Measurements from ENCODE around the gene CYB561A3.
A peak's percentile ranks its signal among the peaks of the same experiment; 100 is the strongest.

CYB561A3 gene

DNA sequence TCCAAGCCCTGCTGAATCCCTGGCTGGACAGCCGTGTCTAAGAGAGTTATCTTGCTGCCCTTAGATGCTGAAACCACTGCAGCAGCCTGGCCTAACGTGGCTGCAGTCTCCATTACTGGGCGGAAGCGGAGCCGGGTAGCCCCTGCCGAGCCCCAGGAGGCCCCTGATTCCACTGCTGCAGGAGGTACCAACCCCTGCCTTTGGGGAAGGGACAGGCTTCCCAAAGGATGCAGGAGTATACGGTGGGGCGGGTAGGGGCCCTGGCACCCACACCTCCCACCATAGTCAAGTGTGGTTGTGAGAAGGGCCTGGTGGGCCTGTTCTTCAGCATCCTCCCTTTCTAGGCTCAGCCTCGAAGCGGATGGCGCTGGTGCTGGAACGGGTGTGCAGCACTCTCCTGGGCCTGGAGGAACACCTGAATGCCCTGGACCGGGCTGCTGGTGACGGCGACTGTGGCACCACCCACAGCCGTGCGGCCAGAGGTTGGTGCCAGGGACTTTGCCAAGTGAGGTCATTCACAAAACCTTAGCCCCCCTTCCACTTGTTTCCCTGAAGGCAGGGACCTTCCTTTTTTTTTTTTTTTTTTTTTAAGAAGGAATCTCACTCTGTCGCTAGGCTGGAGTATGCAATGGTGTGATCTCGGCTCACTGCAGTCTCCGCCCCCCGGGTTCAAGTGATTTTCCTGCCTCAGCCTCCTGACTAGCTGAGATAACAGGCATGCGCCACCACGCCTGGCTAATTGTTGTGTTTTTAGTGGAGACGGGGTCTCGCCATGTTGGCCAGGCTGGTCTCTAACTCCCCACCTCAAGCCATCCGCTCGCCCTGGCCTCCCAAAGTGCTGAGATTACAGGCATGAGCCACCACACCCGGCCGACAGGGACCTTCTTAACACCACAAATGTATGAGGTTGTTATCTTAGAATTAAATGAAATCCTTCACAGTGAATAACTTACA lies 17.6 kb downstream of the CYB561A3 start:
- no peak for DNase-seq

DNA sequence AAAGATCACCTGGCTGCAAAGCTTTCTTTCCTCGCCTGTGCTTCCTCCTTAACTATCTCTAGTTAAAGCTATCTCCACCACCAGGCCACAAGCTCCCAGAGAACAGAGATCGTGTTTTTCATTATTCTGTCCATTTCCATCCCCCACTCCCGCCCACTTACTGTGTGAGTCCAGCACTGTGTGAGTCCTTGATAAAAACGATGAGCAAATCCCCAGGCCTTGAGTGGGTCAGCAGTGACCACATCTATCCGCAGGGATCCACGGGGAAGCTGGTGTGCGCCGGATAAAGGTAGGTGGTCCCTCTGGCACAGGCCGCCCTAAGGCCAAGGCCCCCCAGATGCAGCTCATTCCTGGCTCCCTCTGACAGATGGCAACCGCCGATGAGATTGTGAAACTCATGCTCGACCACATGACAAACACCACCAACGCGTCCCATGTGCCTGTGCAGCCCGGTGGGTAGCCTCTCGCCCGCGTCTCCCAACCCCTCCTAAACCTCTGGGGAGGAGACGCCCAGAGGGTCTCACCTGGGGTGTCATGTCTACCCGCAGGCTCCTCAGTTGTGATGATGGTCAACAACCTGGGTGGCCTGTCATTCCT lies 19.4 kb downstream of the CYB561A3 start:
- DNase-seq: no peak

DNA sequence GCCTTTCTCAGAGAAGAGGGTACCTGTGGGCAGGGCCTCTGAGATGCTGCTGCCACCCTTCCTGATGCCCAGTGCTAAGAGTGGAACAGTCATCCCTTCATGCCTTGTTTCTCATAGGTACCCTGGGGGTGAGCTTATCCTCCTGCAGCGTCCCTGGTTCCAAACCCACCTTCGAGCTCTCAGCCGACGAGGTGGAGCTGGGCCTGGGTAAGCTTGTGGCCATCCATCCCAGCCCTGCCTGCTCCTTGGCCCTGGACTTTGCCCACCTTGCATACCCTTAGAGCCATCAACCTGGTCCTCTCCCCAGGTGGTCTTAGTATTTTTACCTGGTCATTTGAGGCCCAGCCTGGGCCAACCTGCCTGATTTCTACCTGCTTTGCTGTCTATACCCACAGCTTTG lies 20.0 kb downstream of the CYB561A3 start:
- no peak for DNase-seq

DNA sequence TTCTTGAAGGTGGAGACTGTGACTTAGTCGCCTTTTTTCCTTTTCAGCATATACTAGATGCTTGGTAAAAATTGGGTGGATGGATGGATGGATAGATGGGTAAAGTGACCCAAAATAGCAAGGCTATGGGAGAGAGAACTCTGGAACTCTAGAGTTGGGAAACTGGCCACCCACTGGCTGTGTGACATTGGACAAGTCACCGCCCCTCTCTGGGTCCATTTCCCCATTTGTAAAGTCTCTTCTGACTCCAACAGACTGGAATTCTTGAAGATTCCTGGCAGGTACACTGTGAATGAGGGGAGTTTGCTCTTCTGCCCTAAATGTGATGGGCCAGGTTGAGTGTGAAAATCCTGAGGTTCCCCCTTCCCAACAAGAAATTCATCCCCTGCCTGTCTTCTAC lies 20.7 kb downstream of the CYB561A3 start:
- no peak for DNase-seq

DNA sequence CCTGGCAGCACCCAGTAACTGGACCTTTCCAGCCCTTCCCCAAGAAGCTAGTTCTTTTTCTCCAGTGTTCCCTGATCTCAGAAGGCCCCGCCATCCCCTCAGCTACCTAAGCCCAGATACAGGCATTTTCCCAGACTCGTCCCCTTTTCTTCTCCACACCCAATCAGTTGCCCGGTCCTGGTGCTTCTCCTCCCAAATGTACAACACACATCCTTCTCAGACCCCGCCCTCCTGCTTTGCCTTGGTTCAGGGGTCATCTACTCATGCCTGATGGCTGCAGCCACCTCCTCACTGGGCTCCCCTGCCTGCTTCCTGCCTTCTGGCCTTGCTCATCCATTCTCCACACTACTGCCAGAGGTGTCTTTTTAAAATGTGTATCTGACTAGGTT lies 22.2 kb downstream of the CYB561A3 start:
- no peak for DNase-seq

DNA sequence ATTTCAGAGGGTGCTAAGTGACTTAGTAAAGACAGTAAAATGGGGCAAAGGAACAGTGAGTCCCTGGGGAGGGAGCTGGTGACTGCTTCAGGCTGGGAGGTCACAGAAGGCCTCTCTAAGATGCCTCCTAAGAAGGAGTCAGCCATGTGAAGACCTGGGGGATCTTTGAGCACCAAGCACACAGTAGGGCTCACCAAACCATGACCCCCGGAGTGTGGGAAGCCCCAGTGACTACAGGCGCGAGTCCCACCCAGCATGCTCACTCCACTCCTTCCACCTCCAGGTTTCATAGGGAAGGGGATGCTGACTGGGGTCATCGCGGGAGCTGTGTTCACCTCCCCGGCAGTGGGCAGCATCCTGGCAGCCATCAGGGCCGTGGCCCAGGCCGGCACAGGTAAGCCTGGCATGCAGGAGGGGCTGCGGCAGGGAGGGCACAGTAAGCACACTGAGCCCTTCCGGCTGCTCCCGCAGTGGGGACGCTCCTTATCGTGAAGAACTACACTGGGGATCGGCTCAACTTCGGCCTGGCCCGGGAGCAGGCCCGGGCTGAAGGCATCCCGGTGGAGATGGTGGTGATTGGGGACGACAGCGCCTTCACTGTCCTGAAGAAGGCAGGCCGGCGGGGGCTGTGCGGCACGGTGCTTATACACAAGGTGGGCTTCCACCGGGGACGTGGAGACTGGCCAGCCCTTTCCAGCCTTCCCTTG lies 22.7 kb downstream of the CYB561A3 start:
- no peak for DNase-seq

DNA sequence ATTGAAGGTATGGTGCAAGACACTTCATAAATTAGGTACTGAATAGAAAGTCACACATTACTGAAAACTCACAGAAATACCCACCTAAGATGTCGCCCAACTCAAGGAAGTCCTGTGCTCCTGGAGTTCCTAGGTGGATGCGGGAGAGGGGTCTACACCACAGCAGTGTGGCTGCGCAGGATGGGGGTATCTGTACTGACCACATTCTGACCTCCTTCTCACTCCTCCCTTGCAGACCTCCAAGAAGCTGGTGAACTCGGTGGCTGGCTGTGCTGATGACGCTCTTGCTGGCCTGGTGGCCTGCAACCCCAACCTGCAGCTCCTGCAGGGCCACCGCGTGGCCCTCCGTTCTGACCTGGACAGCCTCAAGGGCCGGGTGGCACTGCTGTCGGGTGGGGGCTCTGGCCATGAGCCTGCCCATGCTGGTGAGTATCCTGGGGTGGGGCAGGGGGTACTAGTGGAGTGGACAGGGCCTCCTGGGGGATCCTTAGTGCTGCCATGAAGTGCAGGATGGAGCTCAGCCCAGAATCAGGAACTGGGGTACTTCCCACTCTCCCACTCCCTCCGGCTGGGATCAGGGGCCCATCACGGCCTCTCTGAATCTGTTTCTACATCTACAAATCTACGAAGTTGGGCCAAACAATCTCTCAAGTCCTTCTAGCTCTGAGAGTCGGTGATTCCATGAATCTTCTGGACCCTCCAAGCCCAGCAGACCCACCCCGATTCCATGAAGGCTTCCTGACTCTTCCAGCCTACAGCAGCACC lies 23.8 kb downstream of the CYB561A3 start:
- DNase-seq: no peak

DNA sequence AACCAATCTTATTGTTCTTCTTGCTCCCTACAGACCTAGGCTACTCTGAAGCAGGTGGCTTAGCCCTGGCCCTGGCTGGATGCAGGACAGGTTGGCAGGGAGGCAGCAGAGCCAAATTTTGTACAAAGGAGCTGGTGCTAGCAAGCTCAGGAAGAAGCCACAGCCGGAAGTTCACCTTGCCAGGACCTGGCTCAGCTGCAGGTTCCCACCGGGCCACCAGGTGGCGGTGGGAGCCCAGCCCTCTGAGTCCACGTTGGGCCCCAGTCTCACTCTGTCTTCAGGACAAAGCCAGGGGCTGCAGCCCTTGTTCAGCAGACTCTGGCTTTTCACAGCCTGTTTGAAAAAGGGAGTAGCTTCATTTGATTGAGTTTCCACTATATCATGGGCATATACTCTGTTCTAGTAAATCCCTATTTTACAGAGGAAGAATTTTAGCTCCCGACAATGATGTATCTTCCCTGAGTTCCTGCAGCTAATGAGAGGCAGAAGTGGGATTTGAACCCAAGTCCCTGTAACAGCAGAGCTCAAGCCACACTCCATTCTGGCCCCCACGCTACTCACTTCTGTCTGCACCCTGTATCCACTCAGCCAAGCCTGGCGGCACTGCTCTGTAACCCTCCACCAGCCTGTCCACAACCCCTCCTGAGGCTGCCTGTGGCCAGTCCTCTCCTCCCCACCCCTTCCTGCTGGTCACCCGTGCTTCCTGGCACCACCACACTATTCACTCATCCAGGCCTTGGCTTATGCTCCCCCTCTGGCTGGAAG lies 25.3 kb downstream of the CYB561A3 start:
- peak; percentile 85 for DNase-seq

DNA sequence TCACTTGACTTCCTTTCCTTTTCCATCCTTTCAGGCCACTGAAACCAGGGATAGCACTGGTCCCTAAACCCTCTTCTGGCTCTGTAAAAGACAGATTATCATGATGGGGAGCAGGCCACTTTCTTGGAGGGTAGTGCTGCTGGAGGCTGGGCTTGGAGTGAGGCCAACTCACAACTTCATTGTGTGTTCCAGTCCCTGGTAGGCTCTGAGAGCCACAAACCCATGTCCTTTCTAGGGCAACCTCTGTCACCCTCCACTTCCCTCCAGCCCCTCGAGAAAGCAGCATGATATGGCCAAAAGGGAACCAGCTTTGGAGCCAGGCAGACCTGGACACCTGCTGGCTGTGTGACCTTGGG lies 26.3 kb downstream of the CYB561A3 start:
- no peak for DNase-seq

DNA sequence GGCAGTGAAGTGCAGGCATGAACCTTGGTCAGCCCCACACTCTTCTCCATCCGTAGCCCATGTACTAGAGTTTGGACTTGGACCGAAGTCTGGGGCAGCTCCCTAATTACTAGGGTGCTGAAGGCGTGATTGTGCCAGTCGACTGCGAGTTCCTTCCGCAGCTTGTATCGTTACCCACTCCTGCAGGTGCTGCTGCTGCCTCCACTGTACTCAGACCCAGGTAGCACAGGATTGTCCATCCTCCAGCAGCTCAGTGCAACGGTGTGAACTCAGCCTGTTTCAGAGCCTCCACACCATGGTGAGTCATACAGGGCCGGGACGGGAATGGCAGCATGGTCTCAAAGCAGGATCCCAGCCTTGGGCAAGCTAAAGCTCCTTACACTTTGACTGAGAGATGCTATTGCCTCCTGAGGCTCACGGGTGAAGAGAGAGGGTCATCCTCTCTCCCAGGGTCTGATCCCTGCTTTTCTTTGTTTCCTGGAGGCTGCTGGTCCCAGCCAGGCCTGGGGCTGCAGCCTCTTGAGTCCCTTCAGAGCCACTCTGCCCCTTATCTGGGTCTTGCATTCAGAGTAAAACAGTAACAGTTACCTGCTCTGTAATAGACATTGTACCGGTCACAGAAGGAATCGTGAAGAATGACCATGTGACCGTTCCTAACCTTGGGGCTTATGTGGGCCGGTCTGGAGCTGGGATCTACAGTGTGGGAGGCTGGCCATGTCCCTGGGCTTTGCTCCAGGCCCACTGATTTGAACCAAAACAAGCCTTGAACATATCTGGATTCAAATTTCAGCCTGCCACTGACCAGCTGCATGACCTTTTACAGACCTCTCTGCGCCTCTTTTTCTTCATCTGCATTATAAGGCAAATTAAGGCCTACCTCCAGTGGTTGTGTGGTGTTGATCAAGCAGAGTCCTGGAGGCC lies 27.0 kb downstream of the CYB561A3 start:
- no peak for DNase-seq

DNA sequence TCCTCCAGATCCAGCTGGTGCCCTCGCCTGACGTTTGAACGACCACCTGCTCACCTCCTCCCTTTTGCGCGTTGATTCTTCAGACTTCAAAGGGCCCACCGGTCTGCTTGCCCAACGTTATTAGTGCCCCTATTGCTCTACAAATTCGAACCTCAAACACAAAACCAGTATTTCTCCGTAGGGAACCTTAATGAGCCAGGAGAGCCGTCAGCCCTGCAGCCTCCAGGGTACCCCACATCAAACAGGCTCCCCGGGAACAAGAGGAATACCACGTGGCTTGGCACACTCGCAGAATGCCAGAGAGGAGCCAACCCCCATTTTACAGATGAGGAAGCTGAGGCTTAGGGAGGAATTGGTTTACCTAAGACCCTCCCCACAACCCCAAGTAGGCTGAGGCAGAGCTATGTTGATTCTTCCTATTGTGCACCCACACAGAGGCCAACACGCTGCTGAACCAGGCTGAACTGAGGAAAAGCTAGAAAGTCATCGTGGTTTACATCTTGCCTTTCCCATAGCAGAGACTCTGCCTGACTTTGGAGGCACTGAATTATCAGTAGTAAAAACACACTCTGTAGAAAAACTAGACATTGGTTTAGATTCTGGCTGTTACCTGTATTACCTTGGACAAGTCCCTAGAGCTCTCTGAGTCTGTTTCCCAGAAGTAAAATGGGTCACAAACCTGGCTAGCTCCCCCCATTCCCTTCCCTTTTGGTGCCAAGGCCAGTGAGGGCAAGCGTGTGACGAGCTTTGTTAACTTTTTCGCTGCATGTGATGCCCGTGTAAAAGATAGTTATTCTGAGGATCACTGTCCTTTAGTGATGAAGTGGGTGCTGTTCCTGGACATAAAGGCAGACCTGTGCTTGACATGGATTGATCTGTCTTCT lies 27.9 kb downstream of the CYB561A3 start:
- no peak for DNase-seq

DNA sequence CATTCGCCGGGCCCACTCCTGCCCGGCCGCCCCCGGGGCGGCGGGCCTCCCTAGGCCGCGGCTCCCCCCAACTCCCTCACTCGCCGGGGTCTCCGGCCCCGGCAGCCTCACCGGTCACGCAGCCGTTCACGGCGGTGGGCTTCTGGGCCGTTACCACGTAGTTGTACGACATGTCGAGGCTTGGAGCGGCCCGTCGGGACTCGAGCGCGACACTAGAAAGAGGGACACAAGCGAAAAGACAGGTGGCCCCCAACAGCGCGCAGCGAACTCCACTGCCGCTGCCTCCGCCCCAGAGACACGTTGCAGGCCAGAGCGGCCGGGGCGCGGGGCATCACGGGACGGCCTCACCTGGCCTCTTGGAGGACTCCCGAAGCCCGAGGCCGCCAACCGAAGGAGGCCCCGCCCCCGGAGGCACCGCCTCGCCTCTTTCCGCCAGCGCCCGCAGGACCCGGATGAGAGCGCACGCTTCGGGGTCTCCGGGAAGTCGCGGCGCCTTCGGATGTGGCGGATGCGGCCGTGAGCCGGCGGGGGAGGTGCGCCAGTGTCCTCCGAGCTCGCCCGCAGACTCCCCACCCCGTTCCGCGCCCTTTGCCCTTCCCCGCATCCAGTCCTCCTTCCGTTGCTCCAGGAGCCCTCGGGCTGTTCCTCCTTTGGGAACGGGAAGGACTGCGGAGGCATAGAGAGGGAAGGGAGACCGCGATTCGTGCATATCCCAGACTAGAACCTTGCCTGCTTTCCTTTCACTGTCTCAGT lies 28.7 kb downstream of the CYB561A3 start, which contains the start of the genes DDB1 and TKFC:
Gene DDB1 (minus strand): TSS at position 309 of the 753 bp plus-strand sequence. CDS start 137 bp downstream, at position 172.
Gene TKFC (plus strand): TSS at position 432 of the 753 bp plus-strand sequence. CDS start 1,501 bp downstream, outside the sequence.
- peak; percentile 97 for DNase-seq

DNA sequence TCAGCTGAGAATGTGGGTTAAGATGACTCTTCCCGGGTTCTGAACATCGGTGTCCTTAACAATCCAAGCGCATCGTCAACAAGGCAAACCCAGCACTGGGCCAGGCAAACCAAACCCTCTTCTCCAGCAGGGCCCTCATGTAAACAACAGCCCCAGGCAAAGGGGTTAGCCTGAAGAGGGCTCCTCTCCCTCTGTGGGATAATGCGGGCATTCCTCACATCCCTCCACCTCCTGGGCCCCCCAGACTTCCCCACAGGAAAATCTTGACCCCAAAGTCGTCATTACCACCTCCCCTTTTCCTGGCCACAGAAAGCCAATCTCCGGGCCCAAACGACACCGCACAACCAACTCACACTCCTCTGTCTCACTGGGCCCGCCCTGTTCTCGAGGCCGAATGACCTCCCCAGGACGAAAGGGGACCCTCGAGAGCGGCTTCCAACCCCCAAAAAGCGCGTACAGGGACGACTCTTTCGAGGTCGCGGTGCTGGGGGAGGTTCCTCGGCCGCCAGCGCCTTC lies 29.3 kb downstream of the CYB561A3 start:
- no peak for DNase-seq

DNA sequence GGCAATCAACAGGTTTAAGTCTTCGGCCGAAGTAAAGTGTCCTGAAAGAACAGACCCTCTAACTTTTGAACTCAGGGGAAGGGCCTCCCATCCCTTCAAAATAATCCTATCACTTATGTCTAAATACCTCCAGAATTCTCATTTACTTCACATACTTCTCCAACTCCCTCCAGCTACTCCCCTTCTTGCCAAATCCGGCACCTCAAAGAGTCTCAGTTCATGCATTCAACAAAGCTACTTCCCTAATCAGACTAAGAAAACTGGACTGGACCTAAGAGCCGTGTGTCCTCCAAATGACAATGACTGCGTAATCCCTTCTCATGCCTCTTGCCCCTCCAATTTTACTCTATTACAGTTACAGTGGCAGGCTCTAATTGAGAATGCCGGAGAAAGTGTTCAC lies 30.0 kb downstream of the CYB561A3 start:
- no peak for DNase-seq

DNA sequence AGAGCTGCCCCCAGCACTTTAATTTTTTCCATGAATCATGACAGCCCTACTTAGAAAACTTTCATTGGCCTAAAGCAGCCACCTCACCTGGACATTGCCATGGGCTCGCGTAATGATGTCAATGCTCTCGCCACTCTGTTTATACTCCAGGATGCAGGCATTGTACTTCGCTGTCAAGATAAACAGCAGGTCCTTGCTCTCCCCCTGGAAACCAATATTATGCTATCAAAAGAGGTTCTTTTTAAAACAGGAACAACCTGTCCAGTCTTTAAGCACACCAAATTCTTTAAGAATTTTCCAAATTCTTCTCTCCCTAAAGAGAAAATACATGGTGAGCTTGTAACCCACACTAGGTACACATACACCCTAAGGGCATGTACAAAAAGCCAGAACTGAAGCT lies 31.8 kb downstream of the CYB561A3 start:
- DNase-seq: no peak

DNA sequence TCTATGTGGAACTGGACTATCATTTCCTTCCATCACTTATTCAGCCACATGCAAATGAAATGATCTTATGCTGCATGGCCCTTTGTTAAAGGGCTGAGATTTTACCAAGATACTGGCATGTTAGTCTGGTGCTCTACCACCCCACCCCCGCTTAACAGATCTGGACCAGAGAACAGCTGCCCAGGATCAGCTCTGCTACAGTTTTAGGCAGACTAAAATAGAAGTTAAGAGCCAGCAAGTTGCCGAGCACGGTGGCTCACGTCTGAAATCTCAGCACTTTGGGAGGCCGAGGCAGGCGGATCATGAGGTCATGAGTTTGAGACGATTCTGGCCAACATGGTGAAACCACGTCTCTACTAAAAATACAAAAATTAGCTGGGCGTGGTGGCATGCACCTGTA lies 33.3 kb downstream of the CYB561A3 start:
- no peak for DNase-seq

DNA sequence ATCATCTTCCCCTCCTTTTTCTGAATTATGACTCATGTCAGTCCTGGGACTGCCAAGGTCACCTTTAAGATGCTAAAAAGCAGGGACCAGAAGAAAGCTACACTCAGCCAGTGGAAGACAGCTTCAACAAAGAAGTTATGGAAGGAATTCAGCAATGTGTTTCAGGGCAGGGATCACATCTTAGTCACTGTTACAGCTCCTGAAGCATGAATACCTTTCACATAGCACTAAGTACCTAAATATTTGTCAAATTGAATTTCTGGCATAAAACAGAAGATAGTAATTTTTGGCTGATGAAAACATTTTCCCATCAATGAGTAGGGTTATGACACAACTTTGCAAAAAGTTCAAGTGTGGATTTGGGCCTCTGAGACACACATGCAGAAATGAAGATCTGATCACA lies 34.0 kb downstream of the CYB561A3 start:
- DNase-seq: no peak

DNA sequence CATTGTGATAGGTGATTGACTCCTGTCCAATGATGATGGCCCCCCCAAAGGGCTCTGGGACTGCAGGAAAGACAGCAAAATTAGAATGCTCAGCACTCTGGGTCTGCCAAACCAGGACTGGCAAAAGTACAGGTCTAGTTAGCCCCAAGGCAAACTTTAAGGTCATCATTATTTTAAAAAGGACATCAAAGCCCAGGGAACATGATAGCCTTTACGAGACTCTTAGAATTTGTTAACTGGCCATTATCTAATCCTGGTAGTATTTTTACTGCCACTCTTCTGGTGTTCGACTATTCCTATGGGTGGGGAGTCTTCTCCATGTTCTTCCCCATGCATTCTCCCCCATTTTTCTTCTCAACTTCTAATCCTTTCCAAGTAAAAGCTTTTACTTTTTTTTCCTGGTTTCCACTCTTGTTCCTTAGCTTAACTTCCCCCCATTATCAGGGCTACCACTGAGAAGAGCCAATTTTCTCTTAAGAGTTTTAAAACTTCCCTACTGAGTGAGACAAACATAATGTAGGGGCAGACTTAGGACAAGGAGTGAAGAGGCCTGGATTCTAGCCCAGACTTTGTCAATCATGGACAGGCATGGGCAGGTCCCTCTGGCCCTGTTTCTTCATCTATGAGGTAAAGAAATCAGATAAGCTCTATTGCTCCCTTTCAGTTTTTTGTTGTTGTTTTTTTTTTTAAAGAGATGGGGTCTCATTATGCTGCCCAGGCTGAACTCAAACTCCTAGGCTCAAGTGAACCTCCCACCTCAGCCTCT lies 35.9 kb downstream of the CYB561A3 start:
- no peak for DNase-seq
